ENCODE measurements around the gene PIK3C2A.
A peak's percentile ranks its signal among the peaks of the same experiment; 100 is the strongest.
"Not testable (repeated sequence)": the region's sequence is repeated elsewhere in the genome, so short reads cannot be mapped to it uniquely, and the experiment has no call there.

The PIK3C2A gene, protein sequence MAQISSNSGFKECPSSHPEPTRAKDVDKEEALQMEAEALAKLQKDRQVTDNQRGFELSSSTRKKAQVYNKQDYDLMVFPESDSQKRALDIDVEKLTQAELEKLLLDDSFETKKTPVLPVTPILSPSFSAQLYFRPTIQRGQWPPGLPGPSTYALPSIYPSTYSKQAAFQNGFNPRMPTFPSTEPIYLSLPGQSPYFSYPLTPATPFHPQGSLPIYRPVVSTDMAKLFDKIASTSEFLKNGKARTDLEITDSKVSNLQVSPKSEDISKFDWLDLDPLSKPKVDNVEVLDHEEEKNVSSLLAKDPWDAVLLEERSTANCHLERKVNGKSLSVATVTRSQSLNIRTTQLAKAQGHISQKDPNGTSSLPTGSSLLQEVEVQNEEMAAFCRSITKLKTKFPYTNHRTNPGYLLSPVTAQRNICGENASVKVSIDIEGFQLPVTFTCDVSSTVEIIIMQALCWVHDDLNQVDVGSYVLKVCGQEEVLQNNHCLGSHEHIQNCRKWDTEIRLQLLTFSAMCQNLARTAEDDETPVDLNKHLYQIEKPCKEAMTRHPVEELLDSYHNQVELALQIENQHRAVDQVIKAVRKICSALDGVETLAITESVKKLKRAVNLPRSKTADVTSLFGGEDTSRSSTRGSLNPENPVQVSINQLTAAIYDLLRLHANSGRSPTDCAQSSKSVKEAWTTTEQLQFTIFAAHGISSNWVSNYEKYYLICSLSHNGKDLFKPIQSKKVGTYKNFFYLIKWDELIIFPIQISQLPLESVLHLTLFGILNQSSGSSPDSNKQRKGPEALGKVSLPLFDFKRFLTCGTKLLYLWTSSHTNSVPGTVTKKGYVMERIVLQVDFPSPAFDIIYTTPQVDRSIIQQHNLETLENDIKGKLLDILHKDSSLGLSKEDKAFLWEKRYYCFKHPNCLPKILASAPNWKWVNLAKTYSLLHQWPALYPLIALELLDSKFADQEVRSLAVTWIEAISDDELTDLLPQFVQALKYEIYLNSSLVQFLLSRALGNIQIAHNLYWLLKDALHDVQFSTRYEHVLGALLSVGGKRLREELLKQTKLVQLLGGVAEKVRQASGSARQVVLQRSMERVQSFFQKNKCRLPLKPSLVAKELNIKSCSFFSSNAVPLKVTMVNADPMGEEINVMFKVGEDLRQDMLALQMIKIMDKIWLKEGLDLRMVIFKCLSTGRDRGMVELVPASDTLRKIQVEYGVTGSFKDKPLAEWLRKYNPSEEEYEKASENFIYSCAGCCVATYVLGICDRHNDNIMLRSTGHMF (N-terminal part only)

DNA sequence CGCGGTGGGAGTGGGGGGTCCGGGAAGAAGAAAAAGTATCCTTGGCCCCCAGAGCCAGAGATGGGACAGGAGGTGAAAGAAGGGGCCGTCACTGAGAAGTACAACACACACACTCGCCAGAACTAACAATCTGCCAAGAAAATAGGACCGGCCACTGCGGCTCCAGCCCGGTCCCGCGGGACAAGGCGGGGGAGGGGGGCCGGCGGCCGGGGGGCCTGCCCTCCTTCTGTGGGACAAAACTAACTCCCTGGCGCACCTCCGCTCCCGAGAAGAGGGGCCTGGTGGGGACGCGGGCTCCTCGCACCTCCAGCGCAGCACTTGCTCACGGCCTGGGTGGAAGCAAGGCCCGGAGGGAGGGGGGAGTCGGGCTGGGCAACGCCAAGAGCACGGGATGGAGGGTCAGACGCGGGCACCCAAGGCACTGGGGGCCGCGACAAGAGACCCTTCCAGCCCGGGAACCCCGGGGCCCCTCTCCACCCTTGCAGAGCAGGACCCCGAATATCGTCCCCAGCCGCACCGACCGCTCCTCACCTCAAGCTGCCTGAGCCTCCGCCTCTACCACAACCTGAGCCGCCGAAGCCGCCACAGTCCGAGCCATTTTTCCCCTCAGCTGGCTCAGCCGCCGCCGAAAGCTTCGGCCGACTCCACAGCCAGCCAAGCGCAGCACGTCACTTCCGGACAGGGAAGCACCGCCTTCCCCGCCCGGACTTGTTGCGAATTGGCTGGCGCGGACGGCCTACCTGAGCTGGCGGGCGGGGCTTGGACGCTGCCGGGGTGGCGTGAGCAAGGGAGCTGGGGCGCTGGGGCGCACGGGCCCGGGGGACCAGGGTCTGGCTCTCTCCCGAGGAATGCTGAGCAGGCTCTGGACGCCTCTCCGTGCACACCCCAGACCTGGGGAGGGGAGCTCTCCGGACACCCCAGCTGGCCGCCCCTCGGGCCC lies at the start of gene PIK3C2A:
PIK3C2A (minus strand) TSS at position 670 of the 940 bp plus-strand sequence. CDS start 38,245 bp downstream, outside the sequence.
- DNase-seq, result peak; percentile 92

DNA sequence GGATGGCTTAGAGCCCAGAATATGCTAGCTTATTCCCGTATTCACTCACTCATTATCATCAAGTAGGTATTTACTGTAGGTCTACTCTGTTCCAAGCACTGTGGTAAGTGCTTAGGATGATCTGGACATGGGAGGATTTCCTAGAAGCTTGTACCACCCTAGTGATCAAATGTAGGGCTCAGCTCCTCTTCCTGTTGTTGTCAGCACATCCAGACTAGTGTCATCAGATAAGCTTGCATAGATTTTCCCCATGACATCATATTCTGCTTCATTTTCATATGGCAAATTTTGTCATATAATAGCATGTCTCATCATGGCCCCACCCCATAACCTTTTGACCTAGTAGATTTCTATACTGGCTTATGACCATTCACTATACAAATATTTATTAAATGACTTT lies 49.4 kb upstream of the PIK3C2A start:
- DNase-seq, result no peak

DNA sequence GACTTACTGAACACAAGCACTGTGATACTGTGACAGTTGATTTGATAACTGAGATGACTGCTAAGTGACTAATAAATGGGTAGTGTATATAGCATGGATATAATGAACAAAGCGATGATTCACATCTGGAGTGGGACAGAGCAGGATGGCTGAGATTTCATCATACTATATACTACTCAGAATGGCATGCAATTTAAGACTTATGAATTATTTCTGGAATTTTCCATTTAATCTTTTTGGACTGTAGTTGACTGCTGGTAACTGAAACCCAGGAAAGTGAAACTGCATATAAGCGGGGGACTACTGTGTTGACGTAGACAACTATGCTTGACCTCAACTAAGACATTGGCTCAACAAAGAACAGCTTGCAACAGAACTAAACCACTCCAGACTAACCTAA lies 48.7 kb upstream of the PIK3C2A start:
- DNase-seq, result no peak

DNA sequence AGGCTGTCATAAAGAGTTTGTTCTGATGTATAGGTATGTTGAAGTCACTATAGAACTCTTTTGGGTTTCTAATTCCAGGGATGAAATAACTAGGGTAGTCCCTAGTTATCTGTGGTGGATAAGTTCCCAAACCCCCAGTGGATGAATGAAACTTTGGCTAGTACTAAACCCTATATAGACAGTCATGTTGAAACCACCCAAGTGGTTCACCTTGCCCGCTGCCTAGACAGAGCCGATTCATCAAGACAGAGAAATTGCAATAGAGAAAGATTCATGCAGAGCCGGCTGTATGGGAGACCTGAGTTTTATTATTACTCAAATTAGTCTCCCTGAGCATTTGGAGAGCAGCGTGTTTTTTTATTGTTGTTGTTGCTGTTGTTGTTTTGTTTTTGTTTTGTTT lies 44.9 kb upstream of the PIK3C2A start:
- no peak for DNase-seq

DNA sequence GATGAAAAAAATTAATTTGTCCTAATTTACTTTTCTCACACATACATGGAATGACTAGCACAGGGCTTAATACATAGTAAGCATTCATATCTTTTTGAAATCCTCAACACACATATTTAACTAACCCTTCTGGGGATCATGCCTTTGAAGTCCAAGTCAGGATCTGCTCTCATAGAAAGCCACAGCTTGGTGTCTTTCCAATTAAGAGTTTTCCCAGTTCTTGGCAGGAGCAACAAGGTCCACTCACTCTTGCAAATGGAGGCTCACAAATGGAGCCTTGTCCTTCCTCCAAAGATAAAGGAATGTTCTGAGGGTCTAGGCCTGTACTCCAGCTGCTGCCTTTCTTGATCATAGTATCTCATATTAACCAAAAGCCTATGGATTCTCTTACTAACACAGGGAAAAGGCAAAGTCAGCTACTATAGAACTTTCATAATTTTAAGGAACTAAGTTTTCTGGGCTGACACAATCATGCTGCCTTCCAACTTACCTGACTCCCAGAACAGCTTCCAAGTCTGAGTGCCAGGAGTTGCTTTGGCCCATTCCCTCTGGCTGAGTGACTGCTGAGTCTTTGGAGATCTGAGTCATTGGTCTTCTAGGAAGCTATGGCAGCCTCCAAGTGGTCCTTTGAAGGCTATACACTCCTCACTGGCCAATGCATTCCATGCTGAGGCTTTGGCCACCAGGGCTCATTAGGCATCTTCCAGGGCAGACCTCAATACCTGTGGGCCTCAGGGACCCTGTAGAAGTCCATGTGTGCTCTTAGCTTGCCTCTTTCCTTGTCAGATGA lies 43.0 kb upstream of the PIK3C2A start:
- no peak for DNase-seq

DNA sequence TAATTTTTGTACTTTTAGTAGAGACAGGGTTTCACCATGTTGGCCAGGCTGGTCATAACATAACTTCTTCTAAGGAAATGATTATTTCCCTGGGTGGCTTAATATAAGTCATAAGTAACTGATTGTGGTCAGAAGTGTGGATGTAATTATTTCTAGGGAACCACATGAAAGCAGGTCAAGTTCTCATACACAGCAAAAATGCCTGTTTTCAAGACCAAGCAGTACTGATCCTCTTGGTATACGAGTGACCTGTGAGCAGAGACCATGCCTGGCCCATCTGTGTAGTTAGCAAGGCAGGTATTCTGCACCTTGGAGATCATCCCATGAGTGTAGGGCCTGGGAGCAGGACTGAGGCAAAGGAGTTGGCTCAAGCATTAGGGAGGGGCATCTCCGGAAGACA lies 36.3 kb upstream of the PIK3C2A start:
- no peak for DNase-seq

DNA sequence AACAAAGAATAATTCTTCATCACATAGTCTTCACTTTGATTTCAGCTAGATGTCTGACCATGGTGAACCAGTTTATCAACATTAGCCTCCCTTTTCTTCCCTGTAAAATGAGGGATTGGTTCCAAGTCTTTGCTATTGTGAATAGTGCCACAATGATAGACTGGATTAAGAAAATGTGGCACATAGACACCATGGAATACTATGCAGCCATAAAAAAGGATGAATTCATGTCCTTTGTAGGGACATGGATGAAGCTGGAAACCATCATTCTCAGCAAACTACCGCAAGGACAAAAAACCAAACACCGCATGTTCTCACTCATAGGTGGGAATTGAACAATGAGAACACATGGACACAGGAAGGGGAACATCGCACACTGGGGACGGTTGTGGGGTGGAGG lies 35.2 kb upstream of the PIK3C2A start:
- DNase-seq, result not testable (repeated sequence)

DNA sequence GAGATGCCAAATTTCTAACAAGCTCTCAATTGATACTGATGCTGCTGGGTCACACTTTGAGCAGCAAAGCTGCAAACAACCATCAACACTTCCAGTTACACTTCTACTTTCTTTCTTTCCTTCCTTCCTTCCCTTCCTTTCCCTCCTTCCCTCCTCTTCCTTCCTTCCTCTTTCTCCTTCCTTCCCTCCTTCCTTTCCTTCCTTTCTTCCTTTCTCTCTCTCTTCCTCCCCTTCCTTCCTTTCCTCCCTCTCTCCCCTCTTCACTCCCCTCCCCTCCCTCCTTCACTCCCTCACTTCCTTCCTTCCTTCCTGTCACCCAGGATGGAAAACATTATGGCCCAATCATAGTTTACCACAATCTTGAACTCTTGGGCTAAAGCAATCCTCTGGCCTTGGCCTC lies 33.0 kb upstream of the PIK3C2A start:
- no peak for DNase-seq

DNA sequence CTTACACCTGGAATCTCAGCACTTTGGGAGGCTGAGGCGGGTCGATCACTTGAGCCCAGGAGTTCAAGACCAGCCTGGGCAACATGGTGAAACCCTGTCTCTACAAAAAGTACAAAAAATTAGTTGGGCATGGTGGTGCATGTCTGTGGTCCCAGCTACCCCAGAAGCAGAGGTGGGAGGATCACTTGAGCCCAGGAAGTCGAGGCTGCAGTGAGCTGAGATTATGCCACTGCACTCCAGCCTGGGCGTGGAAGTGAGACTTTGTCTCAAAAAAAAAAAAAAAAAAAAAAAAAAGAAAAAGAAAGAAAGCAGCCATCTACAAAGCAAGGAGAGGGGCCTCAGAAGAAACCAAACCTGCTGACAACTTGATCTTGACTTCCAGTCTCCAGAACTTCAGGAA lies 32.1 kb upstream of the PIK3C2A start:
- not testable (repeated sequence) for DNase-seq

DNA sequence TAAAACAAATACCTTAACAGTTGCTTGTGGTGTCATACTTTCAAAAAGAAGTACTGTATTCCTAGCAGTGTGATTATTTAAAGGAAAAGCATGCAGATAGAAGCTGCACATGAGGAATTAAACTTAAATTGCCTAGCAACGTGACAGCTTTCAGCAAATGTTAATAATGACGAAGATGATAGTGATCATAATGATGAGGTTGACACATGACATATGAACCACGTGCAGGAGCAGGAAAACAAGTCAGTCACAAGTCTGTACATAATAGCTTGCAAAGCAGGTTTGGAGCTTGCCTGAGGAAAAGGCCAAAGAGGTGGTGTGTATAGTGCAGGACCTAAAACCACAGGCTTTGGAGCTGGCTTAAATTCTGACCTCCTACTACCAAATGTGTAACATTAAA lies 30.6 kb upstream of the PIK3C2A start:
- DNase-seq, result no peak

DNA sequence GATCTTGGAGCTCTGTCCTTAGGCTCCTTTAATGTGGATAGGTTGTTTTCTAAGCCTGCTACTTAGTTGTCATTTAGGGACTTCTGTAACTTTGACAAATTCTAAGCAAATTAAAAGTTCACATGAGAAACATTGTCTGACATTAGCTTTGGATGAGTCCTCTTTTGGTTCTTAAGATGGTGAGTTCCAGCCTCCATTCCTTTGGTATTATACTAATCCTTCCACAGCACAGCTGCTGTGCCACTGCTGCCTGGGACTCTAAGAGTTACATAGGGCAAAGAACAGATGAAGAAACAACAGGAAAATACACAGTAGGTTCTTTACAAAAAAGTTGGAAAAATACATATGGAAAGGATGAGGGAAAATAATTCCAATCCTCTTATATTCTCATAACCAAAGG lies 25.3 kb upstream of the PIK3C2A start:
- DNase-seq, result no peak

DNA sequence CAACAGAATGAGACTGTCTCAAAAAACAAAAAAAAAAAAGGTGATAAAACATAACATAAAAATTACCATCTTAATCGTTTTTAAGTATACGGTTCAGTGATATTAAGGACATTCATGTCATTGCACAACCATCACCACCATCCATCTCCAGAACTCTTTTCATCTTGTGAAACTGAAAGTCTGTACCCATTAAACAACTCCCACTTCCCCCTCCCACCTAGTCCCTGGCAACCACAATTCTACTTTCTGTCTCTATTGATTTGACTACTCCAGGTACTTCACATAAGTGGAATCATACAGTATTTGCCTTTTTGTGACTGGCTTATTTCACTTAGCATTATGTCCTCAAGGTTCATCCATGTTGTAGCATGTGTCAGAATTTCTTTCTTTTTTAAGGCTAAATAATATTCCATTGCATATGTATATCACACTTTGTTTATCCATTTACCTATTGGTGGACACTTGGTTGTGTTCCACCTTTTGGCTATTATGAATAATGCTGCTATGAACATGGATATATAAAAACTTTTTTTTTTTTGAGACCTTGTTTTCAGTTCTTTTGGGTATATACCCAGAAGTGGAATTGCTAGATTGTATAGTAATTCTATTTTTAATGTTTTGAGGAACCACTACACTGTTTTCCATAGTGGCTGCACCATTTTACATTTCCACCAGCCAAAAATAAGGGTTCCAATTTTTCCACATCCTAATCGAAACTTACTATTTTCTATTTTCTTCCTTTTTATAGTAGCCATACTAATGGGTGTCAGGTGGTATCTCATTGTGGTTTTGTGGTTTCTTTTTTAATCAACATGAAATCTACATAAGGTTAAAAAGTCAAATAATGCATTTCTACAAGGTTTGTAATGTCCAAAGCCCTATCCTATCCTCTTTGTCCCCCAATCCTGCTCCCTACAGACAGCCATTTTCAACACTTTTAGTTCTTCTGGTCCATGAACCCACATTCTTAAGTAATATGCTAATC lies 23.4 kb upstream of the PIK3C2A start:
- DNase-seq, result no peak

DNA sequence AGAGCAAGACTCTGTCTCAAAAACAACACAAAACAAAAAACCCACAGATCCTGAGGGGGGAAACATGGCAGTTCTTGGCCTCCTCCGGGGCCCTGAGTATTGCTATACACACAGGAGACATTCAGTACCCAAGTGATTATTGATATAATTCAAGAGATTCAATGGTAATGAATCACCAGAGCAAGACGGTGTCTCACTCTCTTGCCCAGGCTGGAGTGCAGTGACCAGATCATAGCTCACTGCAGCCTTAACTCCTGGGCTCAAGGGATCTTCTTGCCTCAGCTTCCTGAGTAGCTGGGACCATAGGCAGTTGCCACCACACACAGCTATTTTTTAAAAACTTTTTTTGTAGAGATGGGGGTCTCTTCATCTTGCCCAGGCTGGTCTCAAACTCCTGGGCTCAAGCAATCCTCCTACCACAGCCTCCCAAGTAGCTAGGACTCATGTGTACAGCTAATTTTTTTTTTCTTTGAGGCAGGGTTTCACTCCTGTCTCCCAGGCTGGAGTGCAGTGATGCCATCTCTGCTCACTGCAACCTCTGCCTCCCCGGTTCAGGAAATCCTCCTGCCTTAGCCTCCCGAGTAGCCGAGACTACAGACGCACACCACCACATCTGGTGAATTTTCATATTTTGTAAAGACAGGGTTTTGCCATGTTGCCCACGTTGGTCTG lies 21.8 kb upstream of the PIK3C2A start:
- DNase-seq, result no peak

DNA sequence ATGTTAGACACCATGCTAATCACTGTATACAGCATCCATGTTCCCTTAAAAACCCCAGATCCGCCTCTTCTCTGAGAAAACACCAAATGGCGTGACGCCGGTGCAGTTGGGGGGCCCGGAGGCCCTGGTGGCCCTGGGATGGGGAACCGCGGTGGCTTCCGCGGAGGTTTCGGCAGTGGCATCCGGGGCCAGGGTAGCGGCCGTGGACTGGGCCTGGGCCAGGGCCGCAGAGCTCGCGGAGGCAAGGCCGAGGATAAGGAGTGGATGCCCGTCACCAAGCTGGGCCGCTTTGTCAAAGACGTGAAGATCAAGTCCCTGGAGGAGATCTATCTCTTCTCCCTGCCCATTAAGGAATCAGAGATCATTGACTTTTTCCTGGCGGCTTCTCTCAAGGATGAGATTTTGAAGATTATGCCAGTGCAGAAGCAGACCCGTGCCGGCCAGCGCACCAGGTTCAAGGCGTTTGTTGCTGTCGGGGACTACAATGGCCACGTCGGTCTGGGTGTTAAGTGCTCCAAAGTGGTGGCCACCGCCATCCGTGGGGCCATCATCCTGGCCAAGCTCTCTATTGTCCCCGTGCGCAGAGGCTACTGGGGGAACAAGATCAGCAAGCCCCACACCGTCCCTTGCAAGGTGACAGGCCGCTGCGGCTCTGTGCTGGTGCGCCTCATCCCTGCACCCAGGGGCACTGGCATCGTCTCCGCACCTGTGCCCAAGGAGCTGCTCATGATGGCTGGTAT lies 20.6 kb upstream of the PIK3C2A start:
- not testable (repeated sequence) for DNase-seq

DNA sequence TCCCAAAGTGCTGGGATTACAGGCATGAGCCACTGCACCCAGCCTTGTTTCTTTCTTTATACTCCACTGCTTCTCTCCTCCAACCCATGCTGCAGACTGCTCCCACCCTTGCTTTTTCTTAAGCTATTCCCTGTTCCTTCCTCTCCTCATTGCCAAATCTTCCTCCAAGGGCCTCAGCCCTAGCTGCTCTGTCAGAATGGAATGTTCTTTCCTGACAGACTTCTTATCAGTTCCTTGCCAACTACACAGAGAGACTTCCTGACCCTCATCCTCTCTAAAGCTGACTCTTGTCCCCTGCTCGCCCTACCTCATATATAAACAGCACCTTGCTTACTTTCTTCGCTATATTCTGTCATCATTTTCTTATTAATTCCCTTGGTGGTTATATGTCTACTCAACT lies 16.9 kb upstream of the PIK3C2A start:
- DNase-seq, result no peak

DNA sequence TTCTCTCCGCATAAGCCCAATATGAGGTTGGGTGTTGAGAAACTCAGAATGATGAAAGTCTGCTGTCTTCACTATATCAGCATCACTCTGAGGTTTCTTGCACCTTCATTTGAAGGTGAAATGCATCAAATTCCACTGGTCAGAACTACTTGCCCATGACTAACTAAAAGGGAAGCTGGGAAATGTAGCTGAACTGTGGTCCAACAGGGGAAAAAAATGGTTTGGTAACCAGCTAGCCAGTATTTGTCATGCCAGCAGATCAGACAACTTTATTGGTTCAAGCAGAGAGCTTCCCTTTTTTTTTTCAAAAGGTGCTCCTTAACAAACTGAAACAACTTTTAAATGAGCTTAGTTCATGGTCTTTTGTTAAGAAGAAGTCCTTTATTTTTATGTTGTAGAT lies 14.2 kb upstream of the PIK3C2A start:
- no peak for DNase-seq

DNA sequence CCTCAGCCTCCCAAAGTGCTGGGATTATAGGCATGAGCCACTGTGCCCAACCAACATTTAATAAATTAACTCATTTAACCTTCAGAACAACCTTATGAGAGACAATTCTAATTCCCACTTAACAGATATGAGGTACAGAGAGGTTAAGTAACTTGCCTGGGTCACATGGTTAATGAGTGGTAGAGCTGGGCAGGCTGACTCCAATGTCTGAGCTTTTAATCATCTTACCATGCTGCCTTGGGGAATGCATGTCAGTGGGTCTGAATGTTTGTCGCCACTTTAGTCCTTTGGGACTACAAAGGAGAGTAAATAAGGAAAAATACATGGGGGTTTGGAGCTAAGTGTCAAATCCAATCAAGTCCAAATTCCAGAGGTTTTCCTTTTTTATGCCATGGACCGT lies 11.2 kb upstream of the PIK3C2A start:
- DNase-seq, result no peak

DNA sequence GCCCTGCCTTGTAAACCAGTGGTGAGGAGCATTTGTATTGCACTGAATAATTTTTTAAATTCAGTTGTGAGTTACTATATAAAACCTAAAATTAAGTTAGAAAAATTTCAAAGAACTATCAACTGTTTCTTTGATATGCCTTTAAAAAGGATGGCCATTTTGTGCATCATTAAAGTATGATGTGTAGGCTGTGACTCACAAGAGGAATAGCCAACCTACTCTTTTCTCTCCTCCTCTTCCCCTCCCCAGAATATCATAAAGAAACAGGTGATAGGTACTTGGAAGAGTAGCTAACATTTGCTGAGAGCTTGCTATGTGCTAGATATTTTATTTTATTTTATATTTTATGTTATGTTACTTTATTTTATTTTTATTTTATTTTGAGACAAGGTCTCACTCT lies 10.6 kb upstream of the PIK3C2A start:
- DNase-seq, result no peak

DNA sequence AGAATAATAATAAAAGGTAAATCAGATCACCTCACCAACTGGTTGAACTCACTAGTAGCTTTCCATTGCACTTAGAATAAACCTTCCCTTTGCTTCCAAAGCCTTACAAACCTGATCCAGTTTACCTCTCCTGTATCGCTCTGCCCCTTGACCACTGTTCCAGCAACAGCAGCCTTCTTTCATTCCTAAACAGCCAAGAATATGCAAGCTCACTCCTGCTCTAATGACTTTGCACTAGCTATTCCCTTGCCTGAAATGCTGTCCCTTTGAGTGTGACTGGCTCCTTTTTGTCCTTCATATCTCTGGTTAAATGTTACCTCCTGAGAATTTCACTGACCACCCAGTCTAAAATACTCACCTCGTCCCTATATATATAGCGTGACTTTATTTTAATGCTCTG lies 9.6 kb upstream of the PIK3C2A start:
- DNase-seq, result no peak
